HepG2 (cell line): Measurements from ENCODE around the gene NPW. TPM values are rescaled to one million over a fixed set of nuclear protein-coding genes. Genes with fewer than 3 reads are reported as not detected.

Source experiments
- ETV6 ChIP-seq: sonication (generic); formaldehyde crosslinking; conservative IDR thresholded peaks from 2 replicates; pipeline ENCODE4 v1.4.0; 2020; ENCODE audit warnings: missing genetic modification reagents
- HIVEP1 ChIP-seq: sonication (generic); formaldehyde crosslinking; IDR thresholded peaks from 2 replicates; pipeline ENCODE4 v1.4.0; 2020; ENCODE audit warnings: mild to moderate bottlenecking, missing genetic modification reagents
- SRSF9 ChIP-seq: fragments of 200-400 bp; formaldehyde crosslinking; IDR thresholded peaks from 2 replicates; pipeline ENCODE4 v1.6.1; 2018; ENCODE audit warnings: borderline replicate concordance, mild to moderate bottlenecking, low read depth, low read length; ENCODE audit not compliant: insufficient read depth, poor library complexity, severe bottlenecking
- SRY ChIP-seq: sonication (generic); formaldehyde crosslinking; IDR thresholded peaks from 2 replicates; pipeline ENCODE4 v1.8.0; 2022; ENCODE audit warnings: mild to moderate bottlenecking, missing genetic modification reagents
- TBX3 ChIP-seq: fragments of 450-650 bp; IDR thresholded peaks from 2 replicates; pipeline ENCODE4 v1.6.1; 2017; ENCODE audit warnings: antibody characterized with exemption, mild to moderate bottlenecking, inconsistent platforms, borderline replicate concordance
- YEATS4 ChIP-seq: sonication (generic); formaldehyde crosslinking; IDR thresholded peaks from 2 replicates; pipeline ENCODE4 v1.4.0; 2020; ENCODE audit warnings: missing genetic modification reagents, borderline replicate concordance
- ZBTB7B ChIP-seq: sonication (generic); formaldehyde crosslinking; IDR thresholded peaks from 2 replicates; pipeline ENCODE4 v1.4.0; 2020; ENCODE audit warnings: missing genetic modification reagents
- ZFP1 ChIP-seq: IDR thresholded peaks from 2 replicates; pipeline ENCODE4 v1.6.1; 2016
- ZNF207 ChIP-seq: fragments of 450-650 bp; IDR thresholded peaks from 2 replicates; pipeline ENCODE4 v1.6.1; 2016; ENCODE audit warnings: antibody characterized with exemption, borderline replicate concordance
- ZNF33A ChIP-seq: sonication (generic); formaldehyde crosslinking; IDR thresholded peaks from 2 replicates; pipeline ENCODE4 v1.5.1; 2020; ENCODE audit warnings: missing genetic modification reagents, mild to moderate bottlenecking, moderate library complexity, borderline replicate concordance
- ZNF724P ChIP-seq: sonication (generic); formaldehyde crosslinking; IDR thresholded peaks from 2 replicates; pipeline ENCODE4 v1.8.0; 2022; ENCODE audit warnings: missing genetic modification reagents, borderline replicate concordance
- ZNF75D ChIP-seq: sonication (generic); formaldehyde crosslinking; IDR thresholded peaks from 2 replicates; pipeline ENCODE4 v1.8.1; 2023; ENCODE audit warnings: missing genetic modification reagents, mild to moderate bottlenecking, borderline replicate concordance
- ZNF772 ChIP-seq: sonication (generic); formaldehyde crosslinking; IDR thresholded peaks from 2 replicates; pipeline ENCODE4 v1.5.0; 2020; ENCODE audit warnings: mild to moderate bottlenecking, missing genetic modification reagents
- polyA plus RNA-seq, 8 experiments: library from polyadenylated mRNA; depleted of rRNA in 3 of 8; stranded (reverse) in 7 of 8; unstranded in 1 of 8; fragments of >200 nt; fragmentation: Illumina TruSeq in 4 of 8; extraction: Trizol in 4 of 8; gene quantifications; 2 replicates each; pipeline versions ENCODE4 v1.2.1 to v1.2.3, GENCODE V29; 2011 to 2016; ENCODE audit warnings: low read depth in 4 of 8, missing spikeins in 1 of 8, mixed read lengths in 1 of 8; ENCODE audit not compliant: insufficient read depth in 1 of 8
- total RNA-seq, 5 experiments: library from RNA; depleted of rRNA; stranded (reverse); fragments of >200 nt; fragmentation: Illumina TruSeq; extraction: Trizol; gene quantifications; 2 replicates each; pipeline ENCODE4 v1.2.3, GENCODE V29; 2016; ENCODE audit warnings: low read depth in 1 of 5
- TF ChIP-seq, protein P1 (sequence below): sonication (generic); formaldehyde crosslinking; IDR thresholded peaks from 2 replicates; pipeline ENCODE4 v1.5.0; 2020; ENCODE audit warnings: mild to moderate bottlenecking, missing genetic modification reagents, moderate library complexity
- TF ChIP-seq, protein P2 (sequence below): sonication (generic); formaldehyde crosslinking; IDR thresholded peaks from 2 replicates; pipeline ENCODE4 v1.4.0; 2020; ENCODE audit warnings: missing genetic modification reagents
- TF ChIP-seq, protein P3 (sequence below): sonication (generic); formaldehyde crosslinking; IDR thresholded peaks from 2 replicates; pipeline ENCODE4 v1.8.0; 2022; ENCODE audit warnings: missing genetic modification reagents, mild to moderate bottlenecking, inconsistent platforms, borderline replicate concordance
- TF ChIP-seq, protein P4 (sequence below): sonication (generic); formaldehyde crosslinking; IDR thresholded peaks from 2 replicates; pipeline ENCODE4 v1.4.0; 2020; ENCODE audit warnings: missing genetic modification reagents, low read depth, mild to moderate bottlenecking, borderline replicate concordance
- TF ChIP-seq, protein P5 (sequence below): sonication (generic); formaldehyde crosslinking; IDR thresholded peaks from 2 replicates; pipeline ENCODE4 v1.4.0; 2020; ENCODE audit warnings: mild to moderate bottlenecking, low read depth, missing genetic modification reagents

NPW gene
- total and polyA plus RNA-seq, 2 of the 13 experiments (the other 11 are each of a cell fraction or from before 2014, with no cell fraction given), result 0.24 to 0.97 TPM

DNA sequence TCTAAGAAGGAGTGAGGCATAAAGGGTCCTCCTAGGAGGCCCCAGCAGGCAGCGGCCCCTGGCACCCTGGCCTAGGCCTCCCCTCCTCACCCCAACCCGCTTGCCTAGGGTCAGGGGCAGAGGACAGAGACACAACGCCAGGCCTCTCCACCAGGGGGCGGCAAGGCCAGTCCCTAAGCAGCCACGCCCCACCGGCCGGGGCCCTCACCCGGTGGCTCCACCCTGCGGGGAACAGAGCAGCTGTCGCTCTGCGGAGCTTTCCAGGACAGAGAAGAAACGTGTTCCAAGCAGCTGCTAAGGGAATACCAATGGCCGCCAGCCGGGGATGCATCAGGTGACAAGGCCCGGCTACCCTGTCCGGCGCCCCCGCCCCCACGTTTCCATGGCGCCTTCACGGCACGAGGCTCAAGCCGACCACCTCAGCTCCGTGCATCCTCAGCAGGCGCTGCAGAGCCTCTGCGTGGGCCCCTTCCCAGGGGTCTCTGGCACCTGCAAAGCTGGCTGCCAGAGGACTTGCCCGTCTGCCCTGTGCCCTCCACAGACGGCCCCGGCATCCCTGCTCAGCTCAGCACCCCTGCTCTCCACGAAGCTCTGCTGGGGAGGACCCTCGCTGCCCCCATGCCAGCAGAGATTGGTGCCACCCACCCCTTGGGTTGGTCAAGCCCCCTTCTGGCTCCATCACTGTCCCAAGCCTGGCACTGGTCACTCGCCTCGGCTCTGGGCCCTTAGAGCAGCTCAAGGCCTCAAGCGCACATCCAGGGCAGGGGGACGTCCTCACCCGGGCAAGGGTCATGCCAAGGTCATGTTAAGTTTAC is 15.6 kb upstream of the NPW start (continued):
- TF ChIP-seq, protein P1, sequence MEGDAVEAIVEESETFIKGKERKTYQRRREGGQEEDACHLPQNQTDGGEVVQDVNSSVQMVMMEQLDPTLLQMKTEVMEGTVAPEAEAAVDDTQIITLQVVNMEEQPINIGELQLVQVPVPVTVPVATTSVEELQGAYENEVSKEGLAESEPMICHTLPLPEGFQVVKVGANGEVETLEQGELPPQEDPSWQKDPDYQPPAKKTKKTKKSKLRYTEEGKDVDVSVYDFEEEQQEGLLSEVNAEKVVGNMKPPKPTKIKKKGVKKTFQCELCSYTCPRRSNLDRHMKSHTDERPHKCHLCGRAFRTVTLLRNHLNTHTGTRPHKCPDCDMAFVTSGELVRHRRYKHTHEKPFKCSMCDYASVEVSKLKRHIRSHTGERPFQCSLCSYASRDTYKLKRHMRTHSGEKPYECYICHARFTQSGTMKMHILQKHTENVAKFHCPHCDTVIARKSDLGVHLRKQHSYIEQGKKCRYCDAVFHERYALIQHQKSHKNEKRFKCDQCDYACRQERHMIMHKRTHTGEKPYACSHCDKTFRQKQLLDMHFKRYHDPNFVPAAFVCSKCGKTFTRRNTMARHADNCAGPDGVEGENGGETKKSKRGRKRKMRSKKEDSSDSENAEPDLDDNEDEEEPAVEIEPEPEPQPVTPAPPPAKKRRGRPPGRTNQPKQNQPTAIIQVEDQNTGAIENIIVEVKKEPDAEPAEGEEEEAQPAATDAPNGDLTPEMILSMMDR (CRISPR knock-in tag), result peak; percentile 96
- peak; percentile 43; the same call in 1 of the 2 replicates for TF ChIP-seq ZBTB7B (CRISPR knock-in tag)
- TF ChIP-seq, protein P2, sequence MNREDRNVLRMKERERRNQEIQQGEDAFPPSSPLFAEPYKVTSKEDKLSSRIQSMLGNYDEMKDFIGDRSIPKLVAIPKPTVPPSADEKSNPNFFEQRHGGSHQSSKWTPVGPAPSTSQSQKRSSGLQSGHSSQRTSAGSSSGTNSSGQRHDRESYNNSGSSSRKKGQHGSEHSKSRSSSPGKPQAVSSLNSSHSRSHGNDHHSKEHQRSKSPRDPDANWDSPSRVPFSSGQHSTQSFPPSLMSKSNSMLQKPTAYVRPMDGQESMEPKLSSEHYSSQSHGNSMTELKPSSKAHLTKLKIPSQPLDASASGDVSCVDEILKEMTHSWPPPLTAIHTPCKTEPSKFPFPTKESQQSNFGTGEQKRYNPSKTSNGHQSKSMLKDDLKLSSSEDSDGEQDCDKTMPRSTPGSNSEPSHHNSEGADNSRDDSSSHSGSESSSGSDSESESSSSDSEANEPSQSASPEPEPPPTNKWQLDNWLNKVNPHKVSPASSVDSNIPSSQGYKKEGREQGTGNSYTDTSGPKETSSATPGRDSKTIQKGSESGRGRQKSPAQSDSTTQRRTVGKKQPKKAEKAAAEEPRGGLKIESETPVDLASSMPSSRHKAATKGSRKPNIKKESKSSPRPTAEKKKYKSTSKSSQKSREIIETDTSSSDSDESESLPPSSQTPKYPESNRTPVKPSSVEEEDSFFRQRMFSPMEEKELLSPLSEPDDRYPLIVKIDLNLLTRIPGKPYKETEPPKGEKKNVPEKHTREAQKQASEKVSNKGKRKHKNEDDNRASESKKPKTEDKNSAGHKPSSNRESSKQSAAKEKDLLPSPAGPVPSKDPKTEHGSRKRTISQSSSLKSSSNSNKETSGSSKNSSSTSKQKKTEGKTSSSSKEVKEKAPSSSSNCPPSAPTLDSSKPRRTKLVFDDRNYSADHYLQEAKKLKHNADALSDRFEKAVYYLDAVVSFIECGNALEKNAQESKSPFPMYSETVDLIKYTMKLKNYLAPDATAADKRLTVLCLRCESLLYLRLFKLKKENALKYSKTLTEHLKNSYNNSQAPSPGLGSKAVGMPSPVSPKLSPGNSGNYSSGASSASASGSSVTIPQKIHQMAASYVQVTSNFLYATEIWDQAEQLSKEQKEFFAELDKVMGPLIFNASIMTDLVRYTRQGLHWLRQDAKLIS (CRISPR knock-in tag), result no peak
- no peak for TF ChIP-seq ZNF33A
- peak; percentile 55; the same call in 1 of the 2 replicates for TF ChIP-seq YEATS4 (CRISPR knock-in tag)
- TF ChIP-seq, protein P3, sequence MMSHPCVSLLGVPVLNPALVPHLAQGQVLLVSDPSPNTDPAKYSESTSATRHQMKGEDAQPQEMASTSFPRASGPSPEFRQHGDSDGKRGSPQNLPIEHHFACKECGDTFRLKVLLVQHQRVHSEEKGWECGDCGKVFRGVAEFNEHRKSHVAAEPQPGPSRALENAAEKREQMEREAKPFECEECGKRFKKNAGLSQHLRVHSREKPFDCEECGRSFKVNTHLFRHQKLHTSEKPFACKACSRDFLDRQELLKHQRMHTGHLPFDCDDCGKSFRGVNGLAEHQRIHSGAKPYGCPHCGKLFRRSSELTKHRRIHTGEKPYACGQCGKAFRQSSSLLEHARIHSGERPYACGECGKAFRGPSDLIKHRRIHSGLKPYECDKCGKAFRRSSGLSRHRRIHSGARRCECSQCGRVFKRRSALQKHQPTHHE, result no peak
- no peak for TF ChIP-seq ZNF724P
- TF ChIP-seq, protein P4, sequence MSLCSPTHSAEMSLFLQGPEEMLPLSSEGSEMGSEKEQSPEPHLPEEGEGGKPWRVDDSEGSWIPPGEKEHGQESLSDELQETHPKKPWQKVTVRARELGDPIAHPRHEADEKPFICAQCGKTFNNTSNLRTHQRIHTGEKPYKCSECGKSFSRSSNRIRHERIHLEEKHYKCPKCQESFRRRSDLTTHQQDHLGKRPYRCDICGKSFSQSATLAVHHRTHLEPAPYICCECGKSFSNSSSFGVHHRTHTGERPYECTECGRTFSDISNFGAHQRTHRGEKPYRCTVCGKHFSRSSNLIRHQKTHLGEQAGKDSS, result no peak
- TF ChIP-seq, protein P5, sequence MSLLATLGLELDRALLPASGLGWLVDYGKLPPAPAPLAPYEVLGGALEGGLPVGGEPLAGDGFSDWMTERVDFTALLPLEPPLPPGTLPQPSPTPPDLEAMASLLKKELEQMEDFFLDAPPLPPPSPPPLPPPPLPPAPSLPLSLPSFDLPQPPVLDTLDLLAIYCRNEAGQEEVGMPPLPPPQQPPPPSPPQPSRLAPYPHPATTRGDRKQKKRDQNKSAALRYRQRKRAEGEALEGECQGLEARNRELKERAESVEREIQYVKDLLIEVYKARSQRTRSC (CRISPR knock-in tag), result no peak
- TF ChIP-seq TBX3, result no peak
- no peak for TF ChIP-seq ETV6
- no peak for TF ChIP-seq ZNF207
- TF ChIP-seq HIVEP1 (CRISPR knock-in tag), result no peak
- peak; percentile 67; the same call in 1 of the 2 replicates for TF ChIP-seq ZNF772 (CRISPR knock-in tag)
- no peak for TF ChIP-seq ZNF75D
- TF ChIP-seq ZFP1 (CRISPR knock-in tag), result no peak
- TF ChIP-seq SRY (CRISPR knock-in tag), result no peak
- TF ChIP-seq SRSF9, result no peak
